ENCODE measurements around the gene TMEM44.
A peak's percentile ranks its signal among the peaks of the same experiment; 100 is the strongest.
"Not testable (repeated sequence)": the region's sequence is repeated elsewhere in the genome, so short reads cannot be mapped to it uniquely, and the experiment has no call there.

The TMEM44 gene

DNA sequence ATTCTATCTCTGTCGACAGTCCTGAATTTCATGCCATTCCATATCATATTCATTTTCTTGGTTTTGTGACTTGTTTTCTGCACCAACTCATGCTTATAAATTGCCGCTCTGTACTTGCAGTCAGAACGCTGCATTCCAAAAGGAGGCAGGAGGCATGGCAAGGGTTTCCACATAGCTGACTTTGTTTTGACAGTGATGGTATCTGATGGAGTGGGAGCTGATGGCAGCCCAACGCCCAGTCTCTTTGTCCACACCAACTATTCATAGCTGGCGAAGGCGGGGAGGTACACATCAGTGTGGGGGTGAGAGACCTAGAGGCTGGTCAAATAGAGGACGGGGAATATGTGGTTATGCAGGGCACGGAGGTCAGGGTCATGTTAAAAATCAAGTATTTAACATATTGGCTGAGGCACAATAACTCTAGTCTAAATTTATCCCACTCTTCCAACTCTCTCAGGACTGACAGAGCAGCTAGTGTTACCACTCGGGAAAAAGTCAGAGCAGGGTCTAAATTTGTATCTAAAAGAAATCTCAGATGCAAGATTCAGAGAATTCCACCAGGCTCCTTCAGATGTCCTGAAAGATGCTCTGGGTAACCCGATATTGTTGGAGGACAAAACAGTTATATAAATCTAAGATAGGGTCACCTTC, 78.6 kb downstream of the TMEM44 start:
- no peak for DNase-seq (ENCODE audit: low spot score)

DNA sequence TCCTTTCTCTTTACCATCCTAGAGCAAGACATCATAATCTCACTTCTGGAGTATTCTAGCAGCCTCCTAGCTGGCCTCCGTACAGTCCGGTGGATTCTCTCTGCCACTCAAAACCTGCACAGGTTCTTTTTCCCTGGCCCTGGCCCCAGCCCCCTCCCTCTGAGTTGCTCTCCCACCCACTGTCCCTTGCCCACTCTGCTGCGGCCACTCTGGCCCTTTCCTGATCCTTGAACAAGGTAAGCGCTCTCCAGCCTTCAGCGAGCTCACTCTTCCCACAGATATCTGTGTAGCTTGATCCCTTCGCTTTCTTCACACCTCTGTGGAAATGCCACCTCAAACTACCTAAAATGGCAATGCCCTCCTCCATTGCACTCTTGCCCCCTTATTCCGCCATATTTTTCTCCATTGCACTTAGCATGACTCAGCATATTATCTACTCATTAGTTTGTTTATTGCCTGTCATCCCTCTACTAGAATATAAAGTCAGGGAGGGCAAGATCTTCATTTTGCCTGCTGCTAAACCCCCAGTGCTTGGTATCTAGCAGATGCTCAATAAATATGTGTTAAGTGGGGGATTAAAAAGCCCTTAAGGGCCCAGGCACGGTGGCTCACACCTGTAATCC, 80.8 kb downstream of the TMEM44 start:
- DNase-seq (ENCODE audit: low spot score), result no peak

DNA sequence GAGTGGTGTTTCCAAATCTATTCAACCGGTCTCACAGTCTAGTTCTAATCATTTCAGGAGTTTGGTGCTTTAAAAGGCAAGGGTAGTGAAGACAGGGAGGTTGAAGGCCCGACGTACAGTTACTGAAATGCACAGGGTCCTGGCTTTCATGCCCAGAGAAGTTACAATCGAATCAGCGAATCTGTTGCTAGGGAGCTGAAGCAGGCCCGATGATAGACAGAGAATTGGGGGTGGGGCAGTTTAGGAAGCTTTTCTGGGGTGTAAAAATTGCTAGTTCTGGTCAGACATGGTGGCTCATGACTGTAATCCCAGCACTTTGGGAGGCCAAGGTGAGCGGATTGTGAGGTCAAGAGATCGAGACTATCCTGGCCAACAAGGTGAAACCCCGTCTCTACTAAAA, 83.4 kb downstream of the TMEM44 start:
- no peak for DNase-seq (ENCODE audit: low spot score)

GRCh38 chr3:194548346-194549321, 84.6 kb downstream of the TMEM44 start:
- DNase-seq (ENCODE audit: low spot score), result no peak

- DNase-seq (ENCODE audit: low spot score), result no peak
These were observed 86.2 kb downstream of the TMEM44 start for GRCh38 chr3:194547042-194547441.

- not testable (repeated sequence) for DNase-seq (ENCODE audit: low spot score)
These were observed 87.7 kb downstream of the TMEM44 start for GRCh38 chr3:194545538-194545937.

DNA sequence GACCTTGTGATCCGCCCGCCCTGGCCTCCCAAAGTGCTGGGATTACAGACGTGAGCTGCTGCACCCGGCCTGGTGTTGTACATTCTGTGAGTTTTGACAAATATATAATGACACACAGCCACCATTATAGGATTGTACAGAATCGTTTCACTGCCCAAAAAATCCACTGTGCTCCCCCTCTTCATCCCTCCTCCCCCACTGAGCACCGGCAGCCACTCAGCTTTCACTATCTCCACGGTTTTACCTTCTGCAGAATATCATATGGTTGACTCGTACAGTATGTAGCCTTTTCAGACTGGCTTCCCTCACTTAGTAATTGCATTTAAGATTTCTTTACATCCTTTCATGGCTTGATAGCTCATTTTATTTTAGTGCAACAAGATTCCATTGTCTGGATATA, 89.7 kb downstream of the TMEM44 start:
- DNase-seq (ENCODE audit: low spot score), result no peak

- no peak for DNase-seq (ENCODE audit: low spot score)
These were observed 91.7 kb downstream of the TMEM44 start for GRCh38 chr3:194541483-194541882.

- DNase-seq (ENCODE audit: low spot score), result peak; percentile 31
These were observed 92.8 kb downstream of the TMEM44 start for GRCh38 chr3:194540274-194540905.

- DNase-seq (ENCODE audit: low spot score), result no peak
These were observed 93.7 kb downstream of the TMEM44 start for GRCh38 chr3:194539498-194539897.

DNA sequence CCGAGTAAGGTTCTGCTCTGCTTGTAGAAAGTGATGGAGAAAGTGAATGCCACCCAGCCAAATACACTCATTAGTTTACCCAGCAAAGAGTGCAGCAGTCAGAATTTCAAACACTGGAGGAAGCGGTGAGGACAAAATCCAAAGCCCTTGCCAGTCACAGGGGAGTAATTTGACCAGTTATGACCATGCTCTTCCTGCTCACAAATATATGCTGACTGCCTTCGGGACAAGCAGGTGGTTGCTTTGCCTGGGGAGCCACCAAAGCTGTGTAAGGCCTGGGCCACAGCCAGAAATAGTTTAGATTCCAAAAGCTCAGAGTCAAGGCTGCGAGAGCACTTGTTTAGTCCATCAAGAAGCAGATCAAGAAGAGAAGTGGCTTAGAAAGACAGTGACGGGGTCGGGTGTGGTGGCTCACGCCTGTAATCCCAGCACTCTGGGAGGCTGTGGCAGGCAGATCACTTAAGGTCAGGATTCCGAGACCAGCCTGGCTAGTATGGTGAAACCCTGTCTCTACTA, 95.4 kb downstream of the TMEM44 start:
- DNase-seq (ENCODE audit: low spot score), result no peak

Measured in globus pallidus (tissue), 1 donor.